Endothelial cell (in vitro differentiated cells): ENCODE data around the gene SLC22A2. TPM values are rescaled to one million over a fixed set of nuclear protein-coding genes. Genes with fewer than 3 reads are reported as not detected.

Experiments
- DNase-seq: peaks from one replicate; pipeline ENCODE4 v3.0.0; 2021; ENCODE audit warnings: low spot score
- H3K27ac Mint-ChIP-seq: one replicate; pipeline ENCODE4 v1.8.0; 2021; ENCODE audit warnings: mixed read lengths, inconsistent platforms; ENCODE audit not compliant: unreplicated experiment
- H3K27me3 Mint-ChIP-seq: one replicate; pipeline ENCODE4 v1.8.0; 2021; ENCODE audit warnings: mild to moderate bottlenecking, moderate library complexity, mixed read lengths, inconsistent platforms; ENCODE audit not compliant: unreplicated experiment
- H3K36me3 Mint-ChIP-seq: one replicate; pipeline ENCODE4 v1.8.0; 2021; ENCODE audit warnings: mild to moderate bottlenecking, low read depth, mixed read lengths, inconsistent platforms; ENCODE audit not compliant: unreplicated experiment
- H3K4me1 Mint-ChIP-seq: one replicate; pipeline ENCODE4 v1.8.0; 2021; ENCODE audit warnings: mild to moderate bottlenecking, mixed read lengths, inconsistent platforms; ENCODE audit not compliant: unreplicated experiment
- H3K4me3 Mint-ChIP-seq: one replicate; pipeline ENCODE4 v1.8.0; 2021; ENCODE audit warnings: mild to moderate bottlenecking, mixed read lengths, inconsistent platforms; ENCODE audit not compliant: unreplicated experiment
- H3K9me3 Mint-ChIP-seq: one replicate; pipeline ENCODE4 v1.8.0; 2021; ENCODE audit warnings: mixed read lengths, inconsistent platforms; ENCODE audit not compliant: unreplicated experiment
- total RNA-seq: library from RNA; stranded (reverse); fragmentation: NEBNext Ultra II Directional; extraction: Animal tissue kit (Norgen Biotek cat#: 25700); gene quantifications from one replicate; pipeline ENCODE4 v1.2.1, GENCODE V29; 2021; ENCODE audit not compliant: unreplicated experiment
- TF ChIP-seq, protein P1 (sequence below): fragments of 200-600 bp; sonication (generic); IDR thresholded peaks from one replicate; pipeline ENCODE4 v1.5.0; 2021; ENCODE audit warnings: antibody characterized with exemption; ENCODE audit not compliant: unreplicated experiment

Gene SLC22A2
- total RNA-seq, 1 donor from 2014 or later, result not detected

DNA sequence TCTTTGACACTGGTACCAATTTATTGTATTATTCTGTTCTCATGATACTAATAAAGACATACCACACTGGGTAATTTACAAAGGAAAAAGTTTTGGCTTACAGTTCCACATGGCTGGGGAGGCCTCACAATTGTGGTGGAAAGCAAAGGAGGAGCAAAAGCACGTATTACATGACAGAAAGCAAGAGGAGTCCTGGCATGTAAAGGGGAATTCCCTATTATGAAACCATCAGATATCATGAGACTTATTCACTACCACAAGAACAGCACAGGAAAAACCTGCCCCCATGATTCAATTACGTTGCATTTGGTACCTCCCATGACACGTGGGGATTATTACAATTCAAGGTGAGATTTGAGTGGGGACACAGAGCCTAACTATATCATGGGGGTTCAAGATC, 43.4 kb downstream of the SLC22A2 start:
- peaks cover 4% of the 10 kb centered on the region for H3K36me3 Mint-ChIP-seq

DNA sequence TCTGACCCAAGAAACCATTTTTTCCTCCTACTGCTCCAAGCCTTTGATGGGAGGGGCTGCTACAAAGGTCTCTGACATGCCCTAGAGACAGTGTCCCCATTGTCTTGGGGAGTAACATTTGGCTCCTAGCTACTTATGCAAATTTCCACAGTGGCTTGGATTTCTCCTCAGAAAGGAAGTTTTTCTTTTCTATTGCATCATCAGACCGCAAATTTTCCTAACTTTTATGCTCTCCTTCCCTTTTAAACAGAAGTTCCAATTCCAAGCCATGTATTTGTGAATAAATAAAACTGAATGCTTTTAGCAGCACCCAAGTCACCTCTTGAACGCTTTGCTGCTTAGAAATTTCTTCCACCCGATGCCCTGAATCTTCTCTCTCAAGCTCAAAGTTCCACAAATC, 51.0 kb downstream of the SLC22A2 start:
- TF ChIP-seq, protein P1, sequence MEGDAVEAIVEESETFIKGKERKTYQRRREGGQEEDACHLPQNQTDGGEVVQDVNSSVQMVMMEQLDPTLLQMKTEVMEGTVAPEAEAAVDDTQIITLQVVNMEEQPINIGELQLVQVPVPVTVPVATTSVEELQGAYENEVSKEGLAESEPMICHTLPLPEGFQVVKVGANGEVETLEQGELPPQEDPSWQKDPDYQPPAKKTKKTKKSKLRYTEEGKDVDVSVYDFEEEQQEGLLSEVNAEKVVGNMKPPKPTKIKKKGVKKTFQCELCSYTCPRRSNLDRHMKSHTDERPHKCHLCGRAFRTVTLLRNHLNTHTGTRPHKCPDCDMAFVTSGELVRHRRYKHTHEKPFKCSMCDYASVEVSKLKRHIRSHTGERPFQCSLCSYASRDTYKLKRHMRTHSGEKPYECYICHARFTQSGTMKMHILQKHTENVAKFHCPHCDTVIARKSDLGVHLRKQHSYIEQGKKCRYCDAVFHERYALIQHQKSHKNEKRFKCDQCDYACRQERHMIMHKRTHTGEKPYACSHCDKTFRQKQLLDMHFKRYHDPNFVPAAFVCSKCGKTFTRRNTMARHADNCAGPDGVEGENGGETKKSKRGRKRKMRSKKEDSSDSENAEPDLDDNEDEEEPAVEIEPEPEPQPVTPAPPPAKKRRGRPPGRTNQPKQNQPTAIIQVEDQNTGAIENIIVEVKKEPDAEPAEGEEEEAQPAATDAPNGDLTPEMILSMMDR, result no peak
- no peak overlapping the region for H3K27ac Mint-ChIP-seq
- H3K36me3 Mint-ChIP-seq, result no peaks in the 10 kb centered on the region
- H3K9me3 Mint-ChIP-seq, result no peaks in the 10 kb centered on the region
- H3K4me1 Mint-ChIP-seq, result no peaks in the 10 kb centered on the region
- no peak overlapping the region for H3K4me3 Mint-ChIP-seq
- no peak for DNase-seq
- no peaks in the 10 kb centered on the region for H3K27me3 Mint-ChIP-seq

More for the DNA sequence above, 43.4 kb downstream of the SLC22A2 start:
- no peaks in the 10 kb centered on the region for H3K4me1 Mint-ChIP-seq
- DNase-seq, result no peak
- peaks cover 3% of the 10 kb centered on the region for H3K27me3 Mint-ChIP-seq
- TF ChIP-seq, protein P1, result no peak
- H3K27ac Mint-ChIP-seq, result no peak overlapping the region
- H3K4me3 Mint-ChIP-seq, result no peak overlapping the region
- no peaks in the 10 kb centered on the region for H3K9me3 Mint-ChIP-seq

GRCh38 chr6:160204710-160205109, 53.9 kb downstream of the SLC22A2 start:
- Mint-ChIP-seq H3K36me3 (no peaks in the 10 kb centered on the region), H3K9me3 (no peaks in the 10 kb centered on the region), H3K4me1 (no peaks in the 10 kb centered on the region), H3K27ac (no peak overlapping the region), H3K27me3 (no peaks in the 10 kb centered on the region), H3K4me3 (no peak overlapping the region)
- TF ChIP-seq, protein P1, result no peak
- DNase-seq, result no peak

DNA sequence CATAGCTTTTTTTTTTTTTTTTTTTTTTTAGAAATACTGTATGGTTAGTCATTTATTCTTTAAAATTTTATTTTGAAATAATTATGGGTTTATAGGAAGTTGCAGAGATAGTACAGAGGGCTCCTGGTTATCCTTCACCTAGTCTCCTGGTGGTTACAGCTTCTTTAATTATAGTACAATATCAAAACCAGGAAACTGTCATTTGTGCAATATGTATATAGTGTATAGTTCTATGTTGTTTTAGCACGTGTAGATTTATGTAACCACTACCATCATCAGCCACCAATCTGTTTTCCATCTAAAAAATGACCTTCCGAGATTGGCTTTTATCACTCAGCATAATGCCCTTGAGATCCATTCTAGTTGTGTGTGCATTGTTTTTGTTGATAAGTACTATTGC, 54.7 kb downstream of the SLC22A2 start:
- H3K27ac Mint-ChIP-seq, result no peak overlapping the region
- H3K27me3 Mint-ChIP-seq, result no peaks in the 10 kb centered on the region
- no peaks in the 10 kb centered on the region for H3K4me1 Mint-ChIP-seq
- no peaks in the 10 kb centered on the region for H3K36me3 Mint-ChIP-seq
- TF ChIP-seq, protein P1, result no peak
- DNase-seq, result no peak
- H3K9me3 Mint-ChIP-seq, result no peaks in the 10 kb centered on the region
- no peak overlapping the region for H3K4me3 Mint-ChIP-seq

- TF ChIP-seq, protein P1, result no peak
- H3K9me3 Mint-ChIP-seq, result no peaks in the 10 kb centered on the region
- no peak for DNase-seq
- H3K27me3 Mint-ChIP-seq, result no peaks in the 10 kb centered on the region
- H3K36me3 Mint-ChIP-seq, result no peaks in the 10 kb centered on the region
- no peak overlapping the region for H3K27ac Mint-ChIP-seq
- no peak overlapping the region for H3K4me3 Mint-ChIP-seq
- H3K4me1 Mint-ChIP-seq, result no peaks in the 10 kb centered on the region
Measured at GRCh38 chr6:160203522-160203921, 55.1 kb downstream of the SLC22A2 start.
